Measurements from ENCODE around the gene F5.

Gene F5

DNA sequence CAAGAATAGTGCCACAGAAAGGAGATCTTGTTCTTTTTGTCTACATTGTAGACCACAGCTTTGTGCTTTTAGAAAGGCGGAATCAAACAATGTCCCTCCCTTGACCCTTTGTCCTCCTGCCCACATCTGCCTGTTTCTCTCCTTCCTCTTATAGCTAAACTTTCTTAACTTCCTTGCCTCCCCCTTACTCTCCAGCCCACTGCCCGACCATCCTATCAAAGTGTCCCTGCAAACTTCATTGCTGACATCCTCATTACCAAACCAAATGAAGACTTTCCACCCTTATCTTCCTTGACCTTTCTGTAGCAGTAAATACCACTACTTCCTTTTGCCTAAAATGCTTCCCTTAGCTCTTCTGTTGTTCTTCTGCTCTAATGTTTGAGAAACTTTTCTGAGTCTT lies 38.6 kb upstream of the F5 start:
- TF ChIP-seq, protein P1, sequence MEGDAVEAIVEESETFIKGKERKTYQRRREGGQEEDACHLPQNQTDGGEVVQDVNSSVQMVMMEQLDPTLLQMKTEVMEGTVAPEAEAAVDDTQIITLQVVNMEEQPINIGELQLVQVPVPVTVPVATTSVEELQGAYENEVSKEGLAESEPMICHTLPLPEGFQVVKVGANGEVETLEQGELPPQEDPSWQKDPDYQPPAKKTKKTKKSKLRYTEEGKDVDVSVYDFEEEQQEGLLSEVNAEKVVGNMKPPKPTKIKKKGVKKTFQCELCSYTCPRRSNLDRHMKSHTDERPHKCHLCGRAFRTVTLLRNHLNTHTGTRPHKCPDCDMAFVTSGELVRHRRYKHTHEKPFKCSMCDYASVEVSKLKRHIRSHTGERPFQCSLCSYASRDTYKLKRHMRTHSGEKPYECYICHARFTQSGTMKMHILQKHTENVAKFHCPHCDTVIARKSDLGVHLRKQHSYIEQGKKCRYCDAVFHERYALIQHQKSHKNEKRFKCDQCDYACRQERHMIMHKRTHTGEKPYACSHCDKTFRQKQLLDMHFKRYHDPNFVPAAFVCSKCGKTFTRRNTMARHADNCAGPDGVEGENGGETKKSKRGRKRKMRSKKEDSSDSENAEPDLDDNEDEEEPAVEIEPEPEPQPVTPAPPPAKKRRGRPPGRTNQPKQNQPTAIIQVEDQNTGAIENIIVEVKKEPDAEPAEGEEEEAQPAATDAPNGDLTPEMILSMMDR (IDR thresholded peaks at IDR 0.05; ENCODE audit: insufficient read depth, low read length, poor library complexity, severe bottlenecking), result no peak
- H3K36me3 ChIP-seq (ENCODE audit: control insufficient read depth, insufficient read depth, low read length), result no peaks in the 10 kb centered on the region
- no peaks in the 10 kb centered on the region for H3K27me3 ChIP-seq (replicated peaks; ENCODE audit: control insufficient read depth, insufficient read depth, low read length)
- DNase-seq (ENCODE audit: extremely low read depth, insufficient read length), result no peak
- no peak overlapping the region for H3K4me3 ChIP-seq (replicated peaks; ENCODE audit: low read depth, low read length)

DNA sequence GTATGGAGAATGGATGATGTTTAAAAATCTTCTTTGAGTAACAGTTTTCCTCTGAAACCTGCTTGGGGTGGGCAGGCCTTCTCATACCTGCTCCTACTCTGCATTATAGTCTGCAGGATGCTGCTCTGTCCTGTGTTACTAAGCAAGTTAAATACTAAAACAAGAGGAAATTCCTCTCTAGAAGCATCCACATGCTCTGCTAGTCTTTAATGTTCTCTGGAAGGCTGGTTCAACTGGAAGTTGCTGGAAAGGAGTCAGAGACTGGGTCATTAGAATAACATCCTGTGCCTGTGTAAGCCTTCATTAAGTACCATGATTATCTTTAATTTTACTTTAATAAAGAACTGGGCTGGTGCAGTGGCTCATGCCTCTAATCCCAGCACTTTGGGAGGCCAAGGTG lies 37.8 kb upstream of the F5 start:
- TF ChIP-seq, protein P1 (IDR thresholded peaks at IDR 0.05; ENCODE audit: insufficient read depth, low read length, poor library complexity, severe bottlenecking), result no peak
- Histone ChIP-seq H3K36me3 (ENCODE audit: control insufficient read depth, insufficient read depth, low read length) (no peaks in the 10 kb centered on the region), H3K4me3 (replicated peaks; ENCODE audit: low read depth, low read length) (no peak overlapping the region), H3K27me3 (replicated peaks; ENCODE audit: control insufficient read depth, insufficient read depth, low read length) (no peaks in the 10 kb centered on the region)
- DNase-seq (ENCODE audit: extremely low read depth, insufficient read length), result no peak

DNA sequence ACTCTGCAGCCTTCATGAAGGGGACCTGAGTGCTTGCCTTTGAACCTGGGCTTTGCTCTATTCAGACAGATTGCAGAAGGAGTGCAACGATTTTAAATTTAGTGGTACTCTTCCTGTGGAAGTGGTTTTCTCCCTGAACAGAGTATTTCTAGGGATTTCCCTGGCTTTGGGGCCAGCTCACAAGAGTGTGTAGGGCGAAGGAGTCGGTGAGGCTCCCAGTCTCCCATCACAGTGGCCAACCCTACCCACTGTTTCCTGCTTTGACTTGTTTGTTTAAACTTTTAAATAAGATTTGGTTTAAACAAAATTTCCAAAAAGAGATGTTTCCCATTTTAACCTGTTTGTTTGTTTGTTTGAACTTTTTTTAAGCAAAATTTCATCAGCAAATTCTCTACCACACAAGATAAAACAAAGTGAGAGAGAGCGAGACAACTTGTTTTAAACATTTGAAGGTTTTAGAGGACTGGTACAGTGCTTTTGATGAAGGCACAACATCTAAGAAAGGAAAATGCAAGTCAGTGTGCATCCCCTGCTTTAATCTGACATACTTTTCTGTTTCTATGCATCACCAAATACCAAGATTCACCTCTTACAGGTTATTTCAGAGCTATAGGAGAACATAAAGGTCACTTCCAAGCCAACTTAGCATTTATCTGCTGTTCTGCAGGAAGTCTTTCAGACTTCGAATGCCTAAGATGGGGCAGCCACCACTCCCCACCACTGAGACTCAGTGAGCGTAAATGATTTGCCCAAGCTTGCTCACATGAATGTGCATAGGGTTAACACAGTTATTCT lies 37.0 kb upstream of the F5 start:
- DNase-seq (ENCODE audit: extremely low read depth, insufficient read length), result no peak
- no peak overlapping the region for H3K4me3 ChIP-seq (replicated peaks; ENCODE audit: low read depth, low read length)
- TF ChIP-seq, protein P1 (IDR thresholded peaks at IDR 0.05; ENCODE audit: insufficient read depth, low read length, poor library complexity, severe bottlenecking), result no peak
- H3K27me3 ChIP-seq (replicated peaks; ENCODE audit: control insufficient read depth, insufficient read depth, low read length), result no peaks in the 10 kb centered on the region
- H3K36me3 ChIP-seq (ENCODE audit: control insufficient read depth, insufficient read depth, low read length), result no peaks in the 10 kb centered on the region

DNA sequence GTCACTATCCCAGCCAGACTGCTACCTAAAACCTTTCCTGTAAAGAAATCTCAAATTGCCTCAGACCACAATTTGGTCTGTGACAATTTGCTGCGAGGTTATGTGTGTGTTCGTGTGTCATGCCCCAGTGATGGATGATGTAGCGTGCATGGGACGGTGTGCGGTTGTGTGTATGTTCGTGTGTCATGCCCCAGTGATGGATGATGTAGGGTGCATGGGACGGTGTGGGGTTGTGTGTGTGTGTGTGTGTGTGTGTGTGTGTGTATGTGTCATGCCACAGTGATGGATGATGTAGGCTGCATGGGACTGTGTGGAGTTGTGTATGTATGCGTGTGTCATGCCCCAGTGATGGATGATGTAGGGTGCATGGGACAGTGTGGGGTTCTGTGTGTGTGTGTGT lies 34.3 kb upstream of the F5 start:
- no peak for DNase-seq (ENCODE audit: extremely low read depth, insufficient read length)
- Histone ChIP-seq H3K36me3 (ENCODE audit: control insufficient read depth, insufficient read depth, low read length) (no peaks in the 10 kb centered on the region), H3K4me3 (replicated peaks; ENCODE audit: low read depth, low read length) (no peak overlapping the region), H3K27me3 (replicated peaks; ENCODE audit: control insufficient read depth, insufficient read depth, low read length) (no peaks in the 10 kb centered on the region)
- TF ChIP-seq, protein P1 (IDR thresholded peaks at IDR 0.05; ENCODE audit: insufficient read depth, low read length, poor library complexity, severe bottlenecking), result no peak

DNA sequence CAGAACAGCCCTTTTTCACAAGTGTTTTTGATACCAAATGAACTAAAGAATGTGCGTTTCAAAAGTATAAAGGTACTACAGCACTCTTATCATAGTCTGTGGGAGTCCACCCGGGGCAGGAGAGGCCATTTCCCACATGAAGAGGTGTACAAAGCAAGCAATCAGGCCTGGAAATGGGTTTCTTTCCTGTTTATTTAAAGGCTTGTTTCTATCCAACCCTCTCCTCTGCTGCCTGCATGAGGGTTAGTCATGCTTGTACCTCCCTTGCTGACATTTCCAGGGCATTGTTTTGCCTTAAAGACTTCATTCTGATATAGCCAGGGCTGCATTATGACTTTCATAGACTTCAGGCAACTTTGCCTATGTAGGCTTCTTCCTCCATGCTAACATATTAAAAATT lies 32.1 kb upstream of the F5 start:
- H3K36me3 ChIP-seq (ENCODE audit: control insufficient read depth, insufficient read depth, low read length), result no peaks in the 10 kb centered on the region
- no peak overlapping the region for H3K4me3 ChIP-seq (replicated peaks; ENCODE audit: low read depth, low read length)
- DNase-seq (ENCODE audit: extremely low read depth, insufficient read length), result no peak
- no peaks in the 10 kb centered on the region for H3K27me3 ChIP-seq (replicated peaks; ENCODE audit: control insufficient read depth, insufficient read depth, low read length)
- TF ChIP-seq, protein P1 (IDR thresholded peaks at IDR 0.05; ENCODE audit: insufficient read depth, low read length, poor library complexity, severe bottlenecking), result no peak
